Measurements from ENCODE around the gene ABLIM1.

Gene ABLIM1

GRCh38 chr10:114513381-114513792 lies 144.7 kb downstream of the ABLIM1 start:
- no peak for DNase-seq

- DNase-seq = no peak
Measured at GRCh38 chr10:114511881-114512280, 146.2 kb downstream of the ABLIM1 start.

- DNase-seq = no peak
Measured at GRCh38 chr10:114508376-114508775, 149.7 kb downstream of the ABLIM1 start.

GRCh38 chr10:114507449-114507848 lies 150.6 kb downstream of the ABLIM1 start:
- DNase-seq = no peak

GRCh38 chr10:114506871-114507385 lies 151.1 kb downstream of the ABLIM1 start:
- no peak for DNase-seq

- DNase-seq = no peak
Measured at GRCh38 chr10:114504769-114505579, 153.1 kb downstream of the ABLIM1 start.

- no peak for DNase-seq
Measured at GRCh38 chr10:114502074-114502473, 156.0 kb downstream of the ABLIM1 start.

GRCh38 chr10:114501650-114502049 lies 156.4 kb downstream of the ABLIM1 start:
- no peak for DNase-seq

- no peak for DNase-seq
Measured at GRCh38 chr10:114500643-114501042, 157.4 kb downstream of the ABLIM1 start.

GRCh38 chr10:114499630-114500190 lies 158.4 kb downstream of the ABLIM1 start:
- peak; percentile 45 for DNase-seq

- DNase-seq = no peak
Measured at GRCh38 chr10:114499116-114499515, 159.0 kb downstream of the ABLIM1 start.

GRCh38 chr10:114498413-114499111 lies 159.5 kb downstream of the ABLIM1 start:
- DNase-seq = peak; percentile 17

- no peak for DNase-seq
Measured at GRCh38 chr10:114495303-114495702, 162.8 kb downstream of the ABLIM1 start.

GRCh38 chr10:114492351-114493037 lies 165.6 kb downstream of the ABLIM1 start:
- DNase-seq = no peak

- DNase-seq = no peak
Measured at GRCh38 chr10:114491933-114492332, 166.1 kb downstream of the ABLIM1 start.

- DNase-seq = no peak
Measured at GRCh38 chr10:114491419-114491818, 166.7 kb downstream of the ABLIM1 start.

- no peak for DNase-seq
Measured at GRCh38 chr10:114489521-114490310, 168.4 kb downstream of the ABLIM1 start.

GRCh38 chr10:114487815-114488536 lies 170.1 kb downstream of the ABLIM1 start:
- DNase-seq = no peak

- DNase-seq = no peak
Measured at GRCh38 chr10:114486938-114487814, 170.9 kb downstream of the ABLIM1 start.

- no peak for DNase-seq
Measured at GRCh38 chr10:114485696-114486400, 172.2 kb downstream of the ABLIM1 start.

Measured in OCI-M1 (cell line).